PFSK-1 (cell line): ENCODE data around the gene HDC.

Experiments used
- FOXP2 ChIP-seq: optimal IDR thresholded peaks from 2 replicates; pipeline ENCODE3; 2011; ENCODE audit warnings: borderline replicate concordance, control low read depth, inconsistent platforms; ENCODE audit not compliant: insufficient read depth; ENCODE audit errors: extremely low read length, extremely low read depth
- POLR2AphosphoS5 ChIP-seq: IDR thresholded peaks from 2 replicates; pipeline ENCODE4 v1.6.1; 2012; ENCODE audit warnings: low read depth, mild to moderate bottlenecking, control low read depth, low read length, moderate library complexity
- REST ChIP-seq, 2 experiments: IDR thresholded peaks; 2 replicates each; pipeline versions ENCODE4 v1.6.1 to v1.8.0; 2011 to 2012; ENCODE audit warnings: low read depth in 2 of 2, low read length in 2 of 2, control low read depth in 1 of 2, inconsistent platforms in 1 of 2, mild to moderate bottlenecking in 1 of 2, moderate library complexity in 1 of 2; ENCODE audit not compliant: insufficient read depth in 1 of 2
- SIN3A ChIP-seq: IDR thresholded peaks from 2 replicates; pipeline ENCODE4 v1.6.1; 2012; ENCODE audit warnings: mild to moderate bottlenecking, low read length, moderate library complexity, borderline replicate concordance; ENCODE audit not compliant: insufficient read depth
- TAF1 ChIP-seq: IDR thresholded peaks from 2 replicates; pipeline ENCODE4 v1.6.1; 2012; ENCODE audit warnings: low read length, control low read depth, borderline replicate concordance; ENCODE audit not compliant: insufficient read depth

The HDC gene

GRCh38 chr15:50241684-50242450 is 23.7 kb downstream of the HDC start:
- TF ChIP-seq FOXP2 (no peak), POLR2AphosphoS5 (no peak), SIN3A (no peak), TAF1 (no peak), REST (IDR thresholded peaks at IDR 0.05; ENCODE audit: insufficient read depth in 1 of 2, low read depth in 2 of 2, low read length in 2 of 2) (no peak)

GRCh38 chr15:50238255-50238654 is 27.3 kb downstream of the HDC start:
- TF ChIP-seq SIN3A (no peak), FOXP2 (no peak), POLR2AphosphoS5 (no peak), REST (IDR thresholded peaks at IDR 0.05; ENCODE audit: insufficient read depth in 1 of 2, low read depth in 2 of 2, low read length in 2 of 2) (no peak)

GRCh38 chr15:50236433-50236832 is 29.1 kb downstream of the HDC start:
- TF ChIP-seq POLR2AphosphoS5 (no peak), TAF1 (no peak), FOXP2 (no peak), REST (IDR thresholded peaks at IDR 0.05; ENCODE audit: insufficient read depth in 1 of 2, low read depth in 2 of 2, low read length in 2 of 2) (no peak), SIN3A (no peak)

- no peak for TF ChIP-seq TAF1
- TF ChIP-seq SIN3A: no peak
- no peak for TF ChIP-seq POLR2AphosphoS5
- TF ChIP-seq FOXP2: no peak
- no peak for TF ChIP-seq REST (IDR thresholded peaks at IDR 0.05; ENCODE audit: insufficient read depth in 1 of 2, low read depth in 2 of 2, low read length in 2 of 2)
Measured at GRCh38 chr15:50235794-50236193, 29.7 kb downstream of the HDC start.

- TF ChIP-seq POLR2AphosphoS5 (no peak), REST (IDR thresholded peaks at IDR 0.05; ENCODE audit: insufficient read depth in 1 of 2, low read depth in 2 of 2, low read length in 2 of 2) (no peak), TAF1 (no peak), SIN3A (no peak), FOXP2 (no peak)
Measured at GRCh38 chr15:50234764-50235163, 30.8 kb downstream of the HDC start.
